Measurements from ENCODE around the gene RAMACL.
"Not testable (repeated sequence)": the region's sequence is repeated elsewhere in the genome, so short reads cannot be mapped to it uniquely, and the experiment has no call there.

The RAMACL gene

DNA sequence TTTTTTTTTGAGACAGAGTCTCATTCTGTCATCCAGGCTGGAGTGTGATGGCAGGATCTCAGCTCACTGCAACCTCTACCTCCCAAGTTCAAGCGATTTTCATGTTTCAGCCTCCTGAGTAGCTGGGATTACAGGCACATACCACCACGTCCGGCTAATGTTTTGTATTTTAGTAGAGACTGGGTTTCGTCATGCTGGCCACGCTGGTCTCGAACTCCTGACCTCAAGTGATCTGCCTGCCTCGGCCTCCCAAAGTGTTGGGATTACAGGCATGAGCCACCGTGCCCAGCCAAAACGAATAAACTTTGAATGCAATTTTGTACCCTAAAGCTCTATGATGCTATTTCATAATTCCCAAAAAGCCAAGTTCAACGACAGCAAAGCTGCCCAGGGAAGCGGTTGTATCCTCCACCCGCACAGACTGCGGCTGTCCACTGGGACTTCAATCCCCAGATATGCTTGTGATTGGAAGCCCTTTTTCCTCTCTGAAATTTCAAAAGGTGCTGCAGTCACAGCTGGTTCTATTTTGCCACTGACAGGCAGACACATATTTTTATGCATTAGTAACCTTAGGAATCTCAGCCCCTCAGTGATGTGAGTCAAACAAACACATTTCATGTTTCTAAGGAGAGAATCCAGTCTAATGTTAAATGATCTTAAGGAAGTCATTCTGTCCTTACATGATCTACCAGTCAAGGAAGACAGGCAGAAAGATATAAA is 8.7 kb upstream of the RAMACL start:
- DNase-seq: no peak

DNA sequence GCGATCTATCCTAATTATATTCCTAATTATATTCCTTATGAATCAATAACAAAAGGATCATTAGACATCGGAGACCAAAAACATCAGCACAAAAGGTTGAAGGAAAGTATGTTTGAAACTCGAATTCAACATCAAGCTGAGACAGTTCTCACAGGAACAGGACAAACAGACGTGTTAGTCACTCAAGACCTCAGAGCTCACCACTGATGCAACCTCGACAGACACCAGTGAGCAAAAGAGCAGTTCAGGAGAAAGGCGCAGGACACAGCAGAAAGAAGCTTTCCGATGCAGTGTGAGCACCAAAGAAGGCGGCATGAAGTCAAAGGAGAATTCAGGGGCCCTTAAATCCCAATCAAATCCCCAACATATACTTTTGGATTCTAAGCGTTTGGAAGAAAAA is 6.3 kb upstream of the RAMACL start:
- no peak for DNase-seq

DNA sequence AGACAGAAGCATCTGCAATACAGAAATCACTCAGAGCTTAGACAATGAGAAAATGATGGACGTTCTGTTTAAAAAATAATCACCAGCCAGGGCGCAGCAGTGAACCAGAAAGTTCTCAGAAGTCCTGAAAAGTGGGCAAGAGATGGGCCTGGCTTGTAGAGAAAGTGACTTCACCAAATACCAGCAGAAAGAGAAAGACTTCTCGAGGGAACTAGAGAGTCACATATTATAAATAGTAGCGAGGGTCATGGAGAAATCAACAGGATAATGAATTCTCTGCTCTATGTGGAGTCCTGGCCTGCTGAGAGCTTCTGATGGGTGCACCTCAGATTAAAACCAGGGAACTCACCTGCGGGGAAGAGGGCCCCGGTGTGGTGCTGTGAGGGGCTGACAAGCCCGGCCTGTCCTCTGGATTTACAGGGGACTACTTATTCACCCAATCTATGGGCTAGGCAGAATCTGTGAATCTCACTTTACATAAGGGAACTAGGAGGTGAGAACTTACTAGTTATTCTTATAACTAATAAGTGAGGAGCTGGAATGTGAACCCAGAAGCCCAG is 5.6 kb upstream of the RAMACL start:
- no peak for DNase-seq

DNA sequence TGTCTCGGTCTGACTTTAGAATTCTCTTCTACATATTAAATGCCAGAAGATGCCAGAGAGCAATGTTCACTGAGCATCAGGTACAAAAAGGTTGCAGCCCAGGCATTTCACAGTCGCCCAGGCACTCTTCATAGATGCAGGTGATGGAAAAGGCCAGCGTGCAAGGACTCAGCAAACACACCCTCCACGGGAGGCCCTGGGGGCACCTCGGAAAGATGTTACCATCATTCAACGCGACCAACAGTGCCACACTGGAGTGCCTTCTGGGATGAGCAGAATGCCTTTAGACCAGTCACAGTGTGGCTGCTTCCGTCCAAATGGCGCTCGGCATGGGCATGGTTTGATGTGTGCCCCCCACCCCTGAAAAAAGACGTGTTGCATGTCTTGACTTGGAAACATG is 4.5 kb upstream of the RAMACL start:
- no peak for DNase-seq

DNA sequence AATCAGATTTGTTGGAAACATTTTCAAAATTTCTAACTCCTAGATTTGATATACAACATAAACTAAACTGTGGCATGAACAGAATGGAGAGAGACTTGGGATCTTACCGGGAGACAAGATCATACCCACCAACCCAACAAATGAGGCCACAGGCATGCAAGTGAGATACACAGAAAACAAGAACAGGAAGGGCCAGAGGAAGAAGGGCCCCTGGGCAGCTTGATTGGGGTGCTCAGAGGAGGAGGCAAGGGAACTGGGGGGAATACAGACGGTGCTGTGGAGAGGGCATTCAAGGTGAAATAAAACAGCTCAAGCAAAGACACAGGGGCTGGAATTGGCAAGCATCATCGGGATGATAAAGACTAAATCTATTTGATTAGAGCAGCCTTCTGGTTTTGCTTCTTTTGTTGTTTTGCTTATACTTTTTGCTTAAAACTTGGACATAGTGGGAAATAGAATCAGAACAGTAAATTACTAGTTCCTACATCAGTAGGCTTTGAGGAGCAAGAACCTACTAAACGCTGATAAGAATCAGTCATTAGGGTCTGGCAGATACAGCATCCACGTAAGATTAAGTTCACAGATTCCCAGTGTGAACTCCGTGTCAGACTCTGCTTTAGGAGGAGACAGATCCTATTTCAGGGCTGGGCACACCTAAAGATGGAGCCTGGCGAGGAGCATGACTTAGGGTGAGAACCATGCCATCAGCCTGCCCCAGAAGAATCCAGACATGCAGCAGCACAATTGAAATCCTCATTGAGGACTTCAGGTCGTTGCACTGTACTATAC is 3.5 kb upstream of the RAMACL start:
- no peak for DNase-seq

DNA sequence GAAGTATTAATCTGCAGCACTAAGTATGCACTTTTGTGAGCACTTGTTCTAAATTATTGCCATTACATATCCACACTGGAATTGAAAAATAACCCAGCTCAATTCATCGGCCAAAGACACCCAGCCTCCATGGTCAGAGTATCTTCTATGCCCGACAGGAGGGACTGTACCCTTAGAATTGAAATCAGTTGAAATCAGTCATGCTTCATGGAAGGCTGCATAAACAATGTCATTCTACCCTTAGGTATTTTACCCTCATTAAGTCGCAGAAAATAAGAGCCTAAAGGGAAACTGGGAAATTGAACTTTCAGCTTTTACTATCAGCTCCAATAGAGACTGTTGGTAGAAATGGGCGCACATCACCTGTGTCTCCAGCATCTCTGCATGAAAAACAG is 2.9 kb upstream of the RAMACL start:
- DNase-seq: no peak

DNA sequence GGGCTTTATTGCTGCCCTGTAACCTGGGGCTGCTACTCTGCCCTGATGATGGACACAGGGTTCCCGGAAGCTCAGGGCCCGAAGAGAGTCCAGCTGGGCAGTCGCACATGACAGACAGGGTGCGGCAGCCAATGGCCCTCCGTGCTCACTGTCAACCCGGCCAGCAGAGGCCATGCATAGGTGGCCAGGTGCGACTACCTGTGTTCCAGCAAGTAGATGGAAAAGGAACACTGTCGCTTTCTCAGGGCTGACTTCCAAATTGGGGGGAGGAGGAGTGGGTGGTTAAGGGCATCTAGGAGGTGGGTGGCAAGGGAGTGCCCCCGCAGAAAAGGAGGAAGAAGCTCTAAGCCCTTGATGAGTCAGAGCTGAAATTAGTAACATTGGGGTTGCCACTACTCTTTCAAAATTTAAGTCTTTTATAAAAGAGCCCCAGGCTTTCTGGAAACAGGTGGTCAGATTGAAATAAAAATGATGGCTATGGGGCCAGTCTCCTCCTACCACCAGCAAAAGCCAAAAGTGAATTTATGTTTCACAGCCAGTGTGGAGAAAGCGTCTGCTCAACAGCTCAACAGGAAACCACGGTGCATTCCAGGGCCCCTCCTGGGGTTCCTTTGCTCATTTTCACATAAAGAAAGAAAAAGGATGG is 2.3 kb upstream of the RAMACL start:
- DNase-seq: no peak

DNA sequence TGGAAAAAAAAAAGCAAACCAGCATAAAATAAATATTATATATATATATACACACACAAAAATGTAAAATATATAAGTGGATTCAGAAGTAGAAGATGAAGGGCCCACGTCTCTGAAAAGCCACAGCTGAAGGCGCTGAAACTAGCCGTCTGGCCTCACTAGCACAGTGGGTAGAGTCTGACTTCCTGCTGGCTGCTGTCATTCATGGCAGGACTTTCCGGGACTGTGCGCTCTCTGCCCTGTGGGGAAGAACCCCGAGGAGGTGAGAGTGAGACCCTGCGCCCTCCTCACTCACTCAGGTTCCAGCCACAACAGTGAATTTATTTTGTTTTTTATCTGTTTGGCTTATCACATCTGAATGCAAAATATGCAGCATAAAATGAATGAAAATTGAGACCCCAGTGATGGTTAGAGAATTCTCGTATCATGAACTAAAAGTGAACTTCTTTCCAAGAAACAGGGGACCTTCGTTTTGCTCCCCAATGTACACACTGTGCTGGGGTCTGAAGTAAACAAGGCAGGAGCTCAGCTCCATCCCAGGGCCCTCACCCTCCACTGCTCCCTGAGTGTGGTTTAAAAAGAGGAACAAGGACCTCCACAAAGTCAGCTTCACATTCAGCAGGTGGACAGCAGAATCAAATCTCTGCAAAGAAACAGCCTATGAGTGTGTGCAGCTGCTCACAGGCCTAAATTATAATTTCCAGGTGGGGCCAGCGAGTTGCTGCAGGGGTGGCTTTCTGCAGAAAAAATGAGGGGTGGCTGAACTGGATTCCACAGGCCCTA is 1.3 kb upstream of the RAMACL start:
- DNase-seq: no peak

DNA sequence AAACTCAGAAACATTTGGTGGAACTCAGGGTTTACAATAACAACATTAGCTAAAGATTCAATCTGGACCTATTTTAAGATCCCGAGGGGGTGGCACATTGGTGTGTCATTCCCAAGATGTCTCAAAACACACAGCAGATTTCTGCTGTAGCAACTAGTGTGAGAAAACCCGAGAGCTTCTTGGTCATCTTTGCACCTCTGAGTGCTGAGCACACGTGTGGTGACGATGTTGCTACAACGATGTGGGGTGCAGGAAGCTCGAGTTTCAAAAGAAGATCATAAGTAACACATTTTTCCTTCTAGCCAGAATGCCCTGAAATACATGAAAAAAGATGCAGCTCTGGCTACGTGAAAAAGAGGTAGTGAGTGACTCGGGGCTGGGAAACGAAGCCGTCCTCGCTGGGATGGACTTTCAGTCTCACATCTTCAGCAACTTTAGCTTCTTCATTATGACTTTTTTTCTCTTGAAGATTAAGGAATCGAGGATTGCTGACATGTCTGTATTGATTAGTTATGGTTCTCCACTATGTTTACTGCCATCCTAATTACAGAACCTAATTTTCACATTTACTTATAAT is 1.5 kb downstream of the RAMACL start:
- no peak for DNase-seq

DNA sequence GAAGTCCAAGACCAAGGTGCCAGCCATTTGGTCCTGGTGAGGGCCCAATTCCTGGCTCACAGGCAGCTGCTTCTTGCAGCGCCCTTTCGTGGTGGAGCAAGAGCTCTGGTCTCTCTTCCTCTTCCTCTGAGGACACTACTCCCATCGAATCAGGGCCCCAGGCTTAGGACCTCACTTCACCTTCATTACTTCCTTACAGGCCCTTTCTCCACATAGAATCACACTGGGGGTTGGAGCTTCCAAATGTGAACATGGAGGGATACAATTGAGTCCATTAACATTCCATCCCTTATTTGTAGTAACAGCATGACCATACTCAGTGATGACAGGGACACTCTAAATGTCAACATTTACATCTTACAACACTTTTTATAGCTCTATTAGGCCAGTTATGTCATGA is 2.3 kb downstream of the RAMACL start:
- DNase-seq: no peak

DNA sequence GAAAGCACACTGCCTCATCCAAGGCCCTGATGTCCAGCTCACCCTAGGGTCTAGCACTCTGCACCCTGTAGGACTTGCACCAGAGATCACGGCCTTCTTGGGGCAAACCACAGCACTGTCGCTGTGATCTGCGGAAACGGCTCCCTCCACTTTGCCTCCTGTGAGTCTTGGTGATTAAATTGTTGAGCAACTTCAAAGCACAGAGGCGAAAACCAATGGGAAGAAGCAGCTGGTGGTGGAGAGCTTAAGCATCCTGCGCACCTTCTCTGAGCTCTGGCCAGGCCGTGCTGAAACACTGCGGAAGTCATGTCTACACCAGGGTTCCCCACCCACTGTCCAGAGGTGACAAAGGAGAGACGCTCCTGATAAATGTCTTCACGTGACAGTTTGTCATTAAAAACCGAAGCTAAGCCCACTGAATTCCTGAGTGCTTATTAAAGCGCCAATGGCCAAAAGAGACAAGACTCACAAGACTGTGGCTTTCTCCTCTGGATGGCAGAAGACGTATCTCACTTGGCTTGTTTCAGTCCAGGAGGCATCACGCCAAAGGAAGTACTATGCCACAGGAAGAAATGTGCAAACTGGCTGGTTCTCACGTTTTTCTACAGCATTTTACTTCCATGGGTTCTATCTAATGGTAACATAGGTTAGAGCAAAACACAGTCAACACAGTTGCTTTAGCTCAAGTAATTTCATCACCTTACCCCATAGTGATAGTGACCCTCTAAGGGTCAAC is 3.1 kb downstream of the RAMACL start:
- no peak for DNase-seq

DNA sequence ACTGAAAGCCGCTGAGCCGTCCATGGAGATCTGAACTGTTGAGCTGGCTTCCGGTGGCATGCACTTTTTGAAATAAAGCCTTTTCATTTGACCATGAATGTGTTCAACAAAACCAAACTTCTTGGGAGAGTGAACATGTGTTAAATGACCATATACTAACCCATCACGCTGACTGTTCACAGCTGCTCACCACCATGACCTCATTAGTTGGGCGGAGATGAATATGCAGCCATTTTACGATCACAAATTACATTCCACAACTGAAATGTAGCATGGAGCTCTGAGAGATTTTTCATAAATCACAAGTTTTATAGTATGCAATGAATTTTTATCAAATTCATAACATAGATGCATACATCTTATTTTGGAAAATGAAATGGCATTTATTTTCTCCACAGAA is 4.2 kb downstream of the RAMACL start:
- DNase-seq: no peak

DNA sequence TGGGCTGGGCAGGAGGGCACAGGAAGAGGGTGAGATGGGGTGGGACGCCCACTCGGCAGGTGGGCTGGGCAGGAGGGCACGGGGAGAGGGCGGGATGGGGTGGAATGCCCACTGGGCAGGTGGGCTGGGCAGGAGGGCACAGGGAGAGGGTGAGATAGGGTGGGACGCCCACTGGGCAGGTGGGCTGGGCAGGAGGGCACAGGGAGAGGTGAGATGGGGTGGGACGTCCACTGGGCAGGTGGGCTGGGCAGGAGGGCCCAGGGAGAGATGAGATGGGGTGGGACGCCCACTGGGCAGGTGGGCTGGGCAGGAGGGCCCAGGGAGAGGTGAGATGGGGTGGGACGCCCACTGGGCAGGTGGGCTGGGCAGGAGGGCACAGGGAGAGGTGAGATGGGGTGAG is 4.7 kb downstream of the RAMACL start:
- not testable (repeated sequence) for DNase-seq

DNA sequence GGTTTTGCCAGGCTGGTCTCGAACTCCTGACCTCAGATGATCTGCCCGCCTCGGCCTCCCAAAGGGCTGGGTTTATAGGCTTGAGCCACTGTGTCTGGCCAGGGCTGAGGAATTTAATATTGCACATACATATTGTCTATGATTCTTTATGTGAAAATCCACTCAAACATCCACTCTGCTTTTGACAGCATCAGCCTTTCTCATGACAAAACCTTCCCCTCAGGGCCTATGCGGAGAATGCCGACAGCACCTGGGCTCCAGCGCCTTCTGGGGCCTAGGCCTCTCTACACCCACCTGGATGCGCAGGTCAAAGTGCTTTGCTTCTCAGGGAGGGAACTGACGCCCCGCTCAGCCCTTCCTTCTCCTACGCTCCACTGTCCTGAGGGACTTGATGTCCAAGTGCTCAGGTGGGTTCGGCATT is 5.4 kb downstream of the RAMACL start:
- DNase-seq: no peak

DNA sequence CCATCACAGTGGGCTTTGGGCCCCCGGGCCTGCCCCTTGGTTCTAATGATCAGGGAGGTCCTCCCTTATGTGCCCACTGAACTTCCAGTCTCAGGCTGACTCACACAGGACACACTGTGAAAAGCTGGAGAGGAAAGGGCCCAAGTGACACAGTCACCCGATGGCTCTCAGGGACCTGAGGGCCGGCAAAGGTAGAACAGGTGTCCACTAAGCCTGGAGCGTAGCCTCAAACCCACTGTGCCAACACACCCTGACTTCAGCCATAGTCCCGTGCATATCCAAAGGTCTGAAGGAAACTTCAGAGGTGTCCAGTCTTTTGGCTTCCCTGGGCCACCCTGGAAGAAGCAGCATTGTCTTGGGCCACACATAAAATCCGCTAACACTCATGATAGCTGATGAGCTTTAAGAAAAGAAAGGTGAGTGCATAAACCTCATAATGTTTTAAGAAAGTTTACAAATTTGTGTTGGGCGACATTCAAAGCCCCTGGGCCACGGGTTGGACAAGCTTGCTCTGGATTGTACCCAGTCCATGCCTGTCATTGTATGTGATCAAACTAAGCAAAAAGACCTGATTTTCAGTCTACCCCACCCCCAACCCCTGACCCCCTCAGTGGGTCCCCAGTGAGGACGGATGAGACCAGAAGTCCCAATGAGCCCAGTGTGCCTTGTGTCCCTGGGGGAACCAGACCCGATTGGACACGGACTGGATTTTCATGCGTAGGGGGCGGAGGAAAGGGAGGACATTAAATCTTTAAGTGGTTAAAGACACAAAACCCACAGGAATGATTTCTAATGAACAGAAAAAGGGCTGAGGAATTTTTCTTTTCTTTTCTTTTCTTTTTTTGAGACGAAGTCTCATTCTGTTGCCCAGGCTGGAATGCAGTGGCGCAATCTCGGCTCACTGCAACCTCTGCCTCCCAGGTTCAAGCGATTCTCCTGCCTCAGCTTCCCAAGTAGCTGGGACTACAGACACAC is 6.1 kb downstream of the RAMACL start:
- no peak for DNase-seq

DNA sequence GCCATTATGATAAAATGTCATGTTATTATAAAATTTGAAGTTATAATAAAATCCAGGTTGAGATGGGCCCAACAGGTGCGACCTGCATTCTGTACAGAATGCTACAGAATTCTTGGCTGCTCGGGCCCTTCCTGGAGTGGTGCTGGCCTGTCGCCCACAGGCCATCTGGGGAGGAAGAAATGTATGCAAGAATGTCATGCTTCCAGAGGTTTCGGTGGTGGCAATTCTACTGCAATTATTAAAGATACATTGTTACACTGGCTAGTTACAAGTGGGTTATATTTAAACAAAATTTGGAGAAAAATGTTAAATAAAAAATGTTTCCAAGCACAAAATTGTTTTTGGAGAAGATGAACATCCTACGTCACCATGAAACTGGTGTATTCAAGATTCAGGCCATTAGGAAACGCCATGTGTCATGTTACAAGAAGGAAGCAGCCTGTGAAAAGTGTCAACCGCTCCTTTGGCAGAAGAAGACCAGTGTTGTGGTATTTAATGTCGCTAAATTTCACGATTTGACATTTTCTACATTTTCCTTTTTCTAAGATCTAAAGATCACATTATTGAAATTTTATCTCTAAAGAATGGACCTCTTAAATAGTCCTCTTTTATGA is 7.1 kb downstream of the RAMACL start:
- DNase-seq: no peak

DNA sequence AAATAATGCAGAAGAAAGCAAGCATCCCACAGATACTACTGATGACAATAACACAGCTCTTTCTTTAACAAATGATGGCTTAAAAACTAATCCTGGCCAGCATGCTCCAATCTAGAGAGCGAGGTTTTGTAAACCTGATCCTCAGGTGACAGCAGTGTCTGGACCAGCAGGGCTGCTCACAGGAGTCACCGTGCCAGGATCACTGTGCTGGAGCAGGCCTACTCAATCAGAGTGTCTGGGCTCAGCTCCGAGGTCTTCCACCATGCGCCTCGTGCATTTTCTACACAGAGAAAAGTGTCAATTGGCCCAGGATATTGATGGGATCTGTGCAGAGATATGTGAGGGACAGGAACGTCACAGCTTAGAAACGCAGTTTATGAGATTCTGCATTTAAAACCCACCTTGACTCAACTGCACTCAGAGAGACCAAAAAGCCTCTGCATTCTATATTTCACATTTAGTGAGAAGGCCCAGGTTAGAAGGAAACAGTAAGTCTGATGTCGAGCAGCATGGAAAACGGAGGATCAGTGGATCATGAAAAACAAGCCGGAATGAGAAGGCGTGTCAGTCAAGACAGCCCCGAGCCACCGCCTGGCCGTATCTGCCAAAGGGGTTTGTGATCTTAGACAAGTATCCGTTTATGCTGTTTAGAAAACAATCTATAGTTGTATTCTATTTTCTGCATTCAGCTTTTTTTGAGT is 7.8 kb downstream of the RAMACL start:
- DNase-seq: no peak

DNA sequence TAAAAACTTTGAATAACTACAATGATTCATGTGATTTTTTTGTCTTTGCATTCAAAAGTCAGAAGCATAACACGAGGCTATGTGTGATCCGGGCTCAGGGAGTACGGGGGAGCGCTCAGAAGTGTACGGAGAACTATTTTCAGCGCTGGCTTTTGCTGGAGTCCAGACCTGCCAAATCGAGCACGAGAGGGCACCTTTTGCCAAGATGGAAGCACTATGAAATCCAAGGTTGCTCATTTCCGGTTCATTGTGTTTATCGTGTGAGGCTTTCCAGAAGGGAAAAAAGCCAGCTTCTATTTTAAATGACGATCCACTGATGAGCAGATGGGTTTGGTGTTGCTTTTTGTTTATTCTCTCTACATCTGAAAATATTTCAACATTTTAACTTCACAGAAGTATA is 11.3 kb downstream of the RAMACL start:
- no peak for DNase-seq

DNA sequence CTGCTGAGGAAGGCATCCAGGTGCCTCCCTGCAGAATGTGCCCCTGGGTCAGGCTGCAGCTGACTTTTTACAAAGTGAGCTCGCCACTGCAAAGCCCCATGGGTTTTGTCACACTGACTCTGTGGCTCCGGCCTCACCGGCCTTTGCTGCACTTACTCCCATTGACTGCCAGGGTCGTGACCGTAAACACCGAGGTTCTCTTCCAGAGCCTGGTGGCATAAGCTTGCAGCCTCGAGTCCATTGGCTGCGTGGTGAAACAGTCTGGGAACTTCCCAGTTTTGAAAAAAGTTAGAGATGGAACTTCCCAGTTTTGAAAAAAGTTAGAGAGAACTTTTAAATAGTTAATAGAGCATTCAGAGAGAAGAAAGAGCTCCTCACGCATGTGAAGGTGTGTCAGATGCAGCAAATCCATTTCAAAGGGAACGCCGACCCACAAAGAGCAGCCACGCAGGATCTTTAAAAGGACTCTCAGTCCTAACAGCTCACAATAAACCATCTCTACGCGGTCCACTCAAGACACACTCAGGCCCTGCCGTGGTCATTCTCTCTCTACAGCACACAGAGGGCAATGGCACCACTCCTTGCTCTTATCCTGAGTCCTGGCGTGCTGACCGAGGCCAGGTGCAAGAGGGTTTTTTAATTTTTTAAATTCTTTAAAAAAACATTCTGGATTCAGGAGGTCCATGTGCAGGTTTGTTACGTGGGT is 12.8 kb downstream of the RAMACL start:
- no peak for DNase-seq

Measured in stimulated activated naive CD4-positive, alpha-beta T cell (primary cell).